HEK293 (cell line): ENCODE data around the gene SRBD1.

Source experiments
- CTCF ChIA-PET: fragments of 350-600 bp; formaldehyde crosslinking; extraction: SDS; loops from one replicate; lab custom pipeline; 2021; ENCODE audit warnings: antibody characterized with exemption; lab: Yijun Ruan, JAX
- POLR2A ChIA-PET: fragments of 300-600 bp; formaldehyde crosslinking; extraction: SDS; loops from one replicate; lab custom pipeline; 2020; ENCODE audit warnings: antibody characterized with exemption, inconsistent platforms; lab: Yijun Ruan, JAX
- H3K27ac ChIP-seq: fragments of 200-500 bp; sonication (Bioruptor generic); 2 replicates; pipeline ENCODE4 v1.5.1; 2014; ENCODE audit warnings: low read depth, low read length, control low read depth, inconsistent platforms; ENCODE audit errors: extremely low read depth
- H3K36me3 ChIP-seq, 2 experiments: fragments of 200-500 bp in 1 of 2; sonication (Bioruptor generic) in 1 of 2; 1 replicate in 1 of 2; 2 replicates in 1 of 2; pipeline ENCODE4 v1.5.1; 2014 to 2017; ENCODE audit warnings: inconsistent platforms in 2 of 2, low read length in 2 of 2; ENCODE audit not compliant: control insufficient read depth in 2 of 2, insufficient read depth in 1 of 2
- H3K4me1 ChIP-seq: fragments of 200-500 bp; sonication (Bioruptor generic); 2 replicates; pipeline ENCODE4 v1.5.1; 2014; ENCODE audit warnings: mild to moderate bottlenecking, low read length, inconsistent platforms; ENCODE audit not compliant: control insufficient read depth, insufficient read depth
- H3K4me3 ChIP-seq: 2 replicates; pipeline ENCODE4 v1.5.1; 2011; ENCODE audit warnings: low read depth, mild to moderate bottlenecking, control low read depth, low read length, moderate library complexity
- H3K9me3 ChIP-seq: fragments of 200-500 bp; sonication (Bioruptor generic); 2 replicates; pipeline ENCODE4 v1.5.1; 2014; ENCODE audit warnings: low read depth, low read length, inconsistent platforms; ENCODE audit not compliant: control insufficient read depth, insufficient read depth
- GLIS1 ChIP-seq: fragments of 450-650 bp; formaldehyde crosslinking; IDR thresholded peaks from 2 replicates; pipeline ENCODE4 v1.5.1; 2016; ENCODE audit warnings: missing biosample characterization, missing genetic modification characterization
- KLF7 ChIP-seq: fragments of 450-650 bp; formaldehyde crosslinking; IDR thresholded peaks from 2 replicates; pipeline ENCODE4 v1.5.1; 2016; ENCODE audit warnings: missing biosample characterization, missing genetic modification characterization, borderline replicate concordance
- REPIN1 ChIP-seq: fragments of 450-650 bp; formaldehyde crosslinking; IDR thresholded peaks from 2 replicates; pipeline ENCODE4 v1.5.1; 2017; ENCODE audit warnings: missing biosample characterization, missing genetic modification characterization, low read depth
- SALL2 ChIP-seq: fragments of 450-650 bp; formaldehyde crosslinking; IDR thresholded peaks from 2 replicates; pipeline ENCODE4 v1.5.0; 2017; ENCODE audit warnings: missing biosample characterization, mild to moderate bottlenecking, missing genetic modification characterization, borderline replicate concordance
- SCRT2 ChIP-seq: fragments of 450-650 bp; formaldehyde crosslinking; IDR thresholded peaks from 2 replicates; pipeline ENCODE4 v1.5.1; 2016; ENCODE audit warnings: missing biosample characterization, missing genetic modification characterization
- SETDB1 ChIP-seq: IDR thresholded peaks from one replicate; pipeline ENCODE4 v1.6.1; 2017; ENCODE audit warnings: mild to moderate bottlenecking, low read length, moderate library complexity, mixed read lengths; ENCODE audit not compliant: insufficient read length
- ZBTB21 ChIP-seq: fragments of 450-650 bp; formaldehyde crosslinking; IDR thresholded peaks from 2 replicates; pipeline ENCODE4 v1.5.1; 2017; ENCODE audit warnings: missing biosample characterization, missing genetic modification characterization
- ZBTB8A ChIP-seq: fragments of 450-650 bp; formaldehyde crosslinking; IDR thresholded peaks from 2 replicates; pipeline ENCODE4 v1.5.1; 2016; ENCODE audit warnings: missing biosample characterization, missing genetic modification characterization
- ZFHX2 ChIP-seq: fragments of 450-650 bp; formaldehyde crosslinking; conservative IDR thresholded peaks from 2 replicates; pipeline ENCODE4 v1.5.1; 2016; ENCODE audit warnings: missing biosample characterization, missing genetic modification characterization
- ZNF221 ChIP-seq: fragments of 450-650 bp; formaldehyde crosslinking; IDR thresholded peaks from 2 replicates; pipeline ENCODE4 v1.5.1; 2017; ENCODE audit warnings: missing biosample characterization, missing genetic modification characterization, borderline replicate concordance
- ZNF274 ChIP-seq, 2 experiments: fragments of 200-500 bp in 1 of 2; fragments of 450-650 bp in 1 of 2; sonication (Bioruptor generic) in 1 of 2; formaldehyde crosslinking in 1 of 2; IDR thresholded peaks; 2 replicates each; pipeline versions ENCODE4 v1.5.1 to v1.6.1; 2014 to 2016; ENCODE audit warnings: borderline replicate concordance in 1 of 2, inconsistent platforms in 1 of 2, low read length in 1 of 2, missing biosample characterization in 1 of 2, missing genetic modification characterization in 1 of 2
- ZNF302 ChIP-seq: fragments of 450-650 bp; formaldehyde crosslinking; IDR thresholded peaks from 2 replicates; pipeline ENCODE4 v1.5.1; 2016; ENCODE audit warnings: missing biosample characterization, missing genetic modification characterization, low read depth
- ZNF423 ChIP-seq: fragments of 450-650 bp; formaldehyde crosslinking; IDR thresholded peaks from 2 replicates; pipeline ENCODE4 v1.5.1; 2016; ENCODE audit warnings: missing biosample characterization, missing genetic modification characterization
- ZNF433 ChIP-seq: fragments of 450-650 bp; formaldehyde crosslinking; IDR thresholded peaks from 2 replicates; pipeline ENCODE4 v1.5.1; 2016; ENCODE audit warnings: missing biosample characterization, missing genetic modification characterization, low read depth
- ZNF558 ChIP-seq: fragments of 450-650 bp; formaldehyde crosslinking; IDR thresholded peaks from 2 replicates; pipeline ENCODE4 v1.5.1; 2016; ENCODE audit warnings: missing biosample characterization, missing genetic modification characterization
- ZNF600 ChIP-seq: fragments of 450-650 bp; formaldehyde crosslinking; IDR thresholded peaks from 2 replicates; pipeline ENCODE4 v1.5.1; 2016; ENCODE audit warnings: missing biosample characterization, missing genetic modification characterization
- ZNF623 ChIP-seq: fragments of 450-650 bp; formaldehyde crosslinking; IDR thresholded peaks from 2 replicates; pipeline ENCODE4 v1.5.1; 2016; ENCODE audit warnings: missing biosample characterization, missing genetic modification characterization
- ZNF629 ChIP-seq: fragments of 450-650 bp; formaldehyde crosslinking; IDR thresholded peaks from 2 replicates; pipeline ENCODE4 v1.5.1; 2017; ENCODE audit warnings: missing biosample characterization, missing genetic modification characterization
- ZNF670 ChIP-seq: fragments of 450-650 bp; formaldehyde crosslinking; IDR thresholded peaks from 2 replicates; pipeline ENCODE4 v1.5.1; 2016; ENCODE audit warnings: missing biosample characterization, missing genetic modification characterization, low read depth
- ZNF76 ChIP-seq: fragments of 450-650 bp; formaldehyde crosslinking; IDR thresholded peaks from 2 replicates; pipeline ENCODE4; 2016; ENCODE audit warnings: low read depth, missing biosample characterization, missing genetic modification characterization, borderline replicate concordance
- ZNF777 ChIP-seq: fragments of 450-650 bp; formaldehyde crosslinking; IDR thresholded peaks from 2 replicates; pipeline ENCODE4 v1.5.1; 2017; ENCODE audit warnings: missing biosample characterization, missing genetic modification characterization, borderline replicate concordance
- ZNF785 ChIP-seq: fragments of 450-650 bp; formaldehyde crosslinking; IDR thresholded peaks from 2 replicates; pipeline ENCODE4 v1.5.1; 2016; ENCODE audit warnings: missing biosample characterization, missing genetic modification characterization
- ZNF837 ChIP-seq: fragments of 450-650 bp; formaldehyde crosslinking; IDR thresholded peaks from 2 replicates; pipeline ENCODE4 v1.5.1; 2016; ENCODE audit warnings: missing biosample characterization, missing genetic modification characterization
- TF ChIP-seq, protein P1 (sequence below): fragments of 450-650 bp; formaldehyde crosslinking; IDR thresholded peaks from 2 replicates; pipeline ENCODE4 v1.5.1; 2016; ENCODE audit warnings: missing biosample characterization, missing genetic modification characterization
- TF ChIP-seq, protein P2 (sequence below): fragments of 450-650 bp; formaldehyde crosslinking; IDR thresholded peaks from 2 replicates; pipeline ENCODE4 v1.5.1; 2017; ENCODE audit warnings: missing biosample characterization, missing genetic modification characterization
- TF ChIP-seq, protein P3 (sequence below): fragments of 450-650 bp; formaldehyde crosslinking; IDR thresholded peaks from 2 replicates; pipeline ENCODE4 v1.5.1; 2016; ENCODE audit warnings: missing biosample characterization, missing genetic modification characterization
- TF ChIP-seq, protein P4 (sequence below): fragments of 450-650 bp; formaldehyde crosslinking; IDR thresholded peaks from 2 replicates; pipeline ENCODE4 v1.5.1; 2016; ENCODE audit warnings: missing biosample characterization, missing genetic modification characterization

SRBD1 gene

DNA sequence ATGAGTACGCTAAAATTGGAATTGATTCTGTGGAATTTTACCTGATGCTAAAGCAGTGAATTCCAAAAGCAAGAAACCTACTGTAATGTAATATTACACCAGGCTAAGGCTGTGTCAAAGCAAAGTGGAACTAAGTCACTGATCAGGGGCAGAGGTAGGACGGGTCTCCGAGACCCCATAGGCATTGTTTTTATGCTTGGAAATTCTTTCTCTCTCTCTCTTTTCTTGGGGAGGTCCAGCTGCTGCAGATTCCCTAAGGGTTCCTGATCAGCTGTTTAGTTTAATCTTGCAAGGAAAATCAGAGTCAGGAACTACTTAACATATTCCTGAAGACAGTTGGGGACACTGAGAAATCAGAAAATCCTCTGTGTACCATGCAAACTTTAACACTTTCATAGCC is 220.2 kb downstream of the SRBD1 start:
- Histone ChIP-seq H3K4me3 (no peak overlapping the region), H3K27ac (no peak overlapping the region), H3K9me3 (no peaks in the 10 kb centered on the region), H3K4me1 (peaks cover 4% of the 10 kb centered on the region; the same call in 1 of the 2 replicates), H3K36me3 (peaks cover 0 to 18% of the 10 kb centered on the region in 2 experiments; a peak in 1 of 3 replicates)
- CTCF ChIA-PET, result interaction anchor here (0.6 kb wide), 1 partner anchor 182 kb away, joined by 3 read pairs; no protein-coding TSS in a partner anchor
- POLR2A ChIA-PET, result no interaction called here
- TF ChIP-seq ZNF600 (tag by site-specific recombination) (no peak), ZNF837 (tag by site-specific recombination) (no peak), ZNF221 (tag by site-specific recombination) (no peak), ZNF629 (tag by site-specific recombination) (no peak), ZNF76 (tag by site-specific recombination) (no peak), ZNF274 (IDR thresholded peaks at IDR 0.05; ENCODE audit: low read length) (no peak), ZNF274 (tag by site-specific recombination; IDR thresholded peaks at IDR 0.05; ENCODE audit: borderline replicate concordance) (no peak), ZNF302 (tag by site-specific recombination) (no peak), SETDB1 (no peak), ZNF670 (no peak), ZNF785 (no peak)
- TF ChIP-seq, protein P1, sequence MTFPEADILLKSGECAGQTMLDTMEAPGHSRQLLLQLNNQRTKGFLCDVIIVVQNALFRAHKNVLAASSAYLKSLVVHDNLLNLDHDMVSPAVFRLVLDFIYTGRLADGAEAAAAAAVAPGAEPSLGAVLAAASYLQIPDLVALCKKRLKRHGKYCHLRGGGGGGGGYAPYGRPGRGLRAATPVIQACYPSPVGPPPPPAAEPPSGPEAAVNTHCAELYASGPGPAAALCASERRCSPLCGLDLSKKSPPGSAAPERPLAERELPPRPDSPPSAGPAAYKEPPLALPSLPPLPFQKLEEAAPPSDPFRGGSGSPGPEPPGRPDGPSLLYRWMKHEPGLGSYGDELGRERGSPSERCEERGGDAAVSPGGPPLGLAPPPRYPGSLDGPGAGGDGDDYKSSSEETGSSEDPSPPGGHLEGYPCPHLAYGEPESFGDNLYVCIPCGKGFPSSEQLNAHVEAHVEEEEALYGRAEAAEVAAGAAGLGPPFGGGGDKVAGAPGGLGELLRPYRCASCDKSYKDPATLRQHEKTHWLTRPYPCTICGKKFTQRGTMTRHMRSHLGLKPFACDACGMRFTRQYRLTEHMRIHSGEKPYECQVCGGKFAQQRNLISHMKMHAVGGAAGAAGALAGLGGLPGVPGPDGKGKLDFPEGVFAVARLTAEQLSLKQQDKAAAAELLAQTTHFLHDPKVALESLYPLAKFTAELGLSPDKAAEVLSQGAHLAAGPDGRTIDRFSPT (tag by site-specific recombination), result no peak
- TF ChIP-seq, protein P2, sequence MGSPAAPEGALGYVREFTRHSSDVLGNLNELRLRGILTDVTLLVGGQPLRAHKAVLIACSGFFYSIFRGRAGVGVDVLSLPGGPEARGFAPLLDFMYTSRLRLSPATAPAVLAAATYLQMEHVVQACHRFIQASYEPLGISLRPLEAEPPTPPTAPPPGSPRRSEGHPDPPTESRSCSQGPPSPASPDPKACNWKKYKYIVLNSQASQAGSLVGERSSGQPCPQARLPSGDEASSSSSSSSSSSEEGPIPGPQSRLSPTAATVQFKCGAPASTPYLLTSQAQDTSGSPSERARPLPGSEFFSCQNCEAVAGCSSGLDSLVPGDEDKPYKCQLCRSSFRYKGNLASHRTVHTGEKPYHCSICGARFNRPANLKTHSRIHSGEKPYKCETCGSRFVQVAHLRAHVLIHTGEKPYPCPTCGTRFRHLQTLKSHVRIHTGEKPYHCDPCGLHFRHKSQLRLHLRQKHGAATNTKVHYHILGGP, result no peak
- TF ChIP-seq, all 188 proteins: peak for 0

DNA sequence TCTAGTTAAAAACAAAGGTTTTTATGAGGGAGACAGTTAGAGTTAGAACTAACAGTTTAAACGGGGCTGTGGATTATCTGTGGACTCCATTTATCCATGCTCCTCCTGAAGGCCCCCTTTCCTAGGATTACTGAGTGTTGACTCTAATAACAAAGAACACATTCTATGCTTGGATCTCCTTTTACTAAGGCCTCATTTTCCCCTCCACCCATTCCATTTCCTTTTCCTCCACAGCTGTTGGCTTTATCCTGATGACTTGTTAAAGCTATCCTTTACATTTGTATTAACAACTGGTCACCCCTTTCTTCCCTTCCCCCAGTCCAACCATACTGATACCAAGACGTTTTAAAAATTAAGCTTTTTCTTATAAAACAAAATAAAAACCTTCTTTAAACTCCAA is 220.6 kb downstream of the SRBD1 start:
- Histone ChIP-seq H3K4me3 (no peak overlapping the region), H3K4me1 (peaks cover 4% of the 10 kb centered on the region; the same call in 1 of the 2 replicates), H3K9me3 (no peaks in the 10 kb centered on the region), H3K36me3 (peaks cover 0 to 18% of the 10 kb centered on the region in 2 experiments; a peak in 1 of 3 replicates), H3K27ac (no peak overlapping the region)
- TF ChIP-seq ZFHX2 (tag by site-specific recombination), result no peak
- TF ChIP-seq GLIS1, result no peak
- no peak for TF ChIP-seq ZNF777
- TF ChIP-seq, protein P3, sequence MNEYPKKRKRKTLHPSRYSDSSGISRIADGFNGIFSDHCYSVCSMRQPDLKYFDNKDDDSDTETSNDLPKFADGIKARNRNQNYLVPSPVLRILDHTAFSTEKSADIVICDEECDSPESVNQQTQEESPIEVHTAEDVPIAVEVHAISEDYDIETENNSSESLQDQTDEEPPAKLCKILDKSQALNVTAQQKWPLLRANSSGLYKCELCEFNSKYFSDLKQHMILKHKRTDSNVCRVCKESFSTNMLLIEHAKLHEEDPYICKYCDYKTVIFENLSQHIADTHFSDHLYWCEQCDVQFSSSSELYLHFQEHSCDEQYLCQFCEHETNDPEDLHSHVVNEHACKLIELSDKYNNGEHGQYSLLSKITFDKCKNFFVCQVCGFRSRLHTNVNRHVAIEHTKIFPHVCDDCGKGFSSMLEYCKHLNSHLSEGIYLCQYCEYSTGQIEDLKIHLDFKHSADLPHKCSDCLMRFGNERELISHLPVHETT, result no peak
- no peak for TF ChIP-seq ZBTB8A
- TF ChIP-seq ZNF558 (tag by site-specific recombination), result no peak
- no peak for TF ChIP-seq ZNF433 (tag by site-specific recombination)
- TF ChIP-seq REPIN1, result no peak
- TF ChIP-seq ZNF423 (tag by site-specific recombination), result no peak
- no peak for TF ChIP-seq ZNF623 (tag by site-specific recombination)
- no peak for TF ChIP-seq KLF7 (tag by site-specific recombination)
- TF ChIP-seq SALL2 (tag by site-specific recombination), result no peak
- no peak for TF ChIP-seq SCRT2 (tag by site-specific recombination)
- TF ChIP-seq, protein P4, sequence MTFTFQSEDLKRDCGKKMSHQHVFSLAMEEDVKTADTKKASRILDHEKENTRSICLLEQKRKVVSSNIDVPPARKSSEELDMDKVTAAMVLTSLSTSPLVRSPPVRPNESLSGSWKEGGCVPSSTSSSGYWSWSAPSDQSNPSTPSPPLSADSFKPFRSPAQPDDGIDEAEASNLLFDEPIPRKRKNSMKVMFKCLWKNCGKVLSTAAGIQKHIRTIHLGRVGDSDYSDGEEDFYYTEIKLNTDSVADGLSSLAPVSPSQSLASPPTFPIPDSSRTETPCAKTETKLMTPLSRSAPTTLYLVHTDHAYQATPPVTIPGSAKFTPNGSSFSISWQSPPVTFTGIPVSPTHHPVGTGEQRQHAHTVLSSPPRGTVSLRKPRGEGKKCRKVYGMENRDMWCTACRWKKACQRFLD (tag by site-specific recombination), result no peak
- no peak for TF ChIP-seq ZBTB21 (tag by site-specific recombination)
- TF ChIP-seq, protein P1 (tag by site-specific recombination), result no peak
- CTCF ChIA-PET, result interaction anchor here (0.6 kb wide), 1 partner anchor 183 kb away, joined by 3 read pairs; no protein-coding TSS in a partner anchor
- POLR2A ChIA-PET, result no interaction called here
